Glutamatergic neuron (in vitro differentiated cells): Measurements from ENCODE around the gene LHFPL6. TPM values are rescaled to one million over a fixed set of nuclear protein-coding genes. Genes with fewer than 3 reads are reported as not detected.

Source experiments
- DNase-seq: peaks from one replicate; pipeline ENCODE4 v3.0.0; 2022
- H3K27ac Mint-ChIP-seq: one replicate; pipeline ENCODE4 v1.8.0; 2020; ENCODE audit warnings: mild to moderate bottlenecking, mixed read lengths, inconsistent platforms; ENCODE audit not compliant: unreplicated experiment
- H3K27me3 Mint-ChIP-seq: one replicate; pipeline ENCODE4 v1.8.0; 2020; ENCODE audit warnings: mild to moderate bottlenecking, moderate library complexity, mixed read lengths, inconsistent platforms; ENCODE audit not compliant: unreplicated experiment
- H3K36me3 Mint-ChIP-seq: one replicate; pipeline ENCODE4 v1.8.0; 2020; ENCODE audit warnings: mild to moderate bottlenecking, mixed read lengths, inconsistent platforms; ENCODE audit not compliant: unreplicated experiment
- H3K4me1 Mint-ChIP-seq: one replicate; pipeline ENCODE4 v1.8.0; 2020; ENCODE audit warnings: mild to moderate bottlenecking, low read depth, mixed read lengths, inconsistent platforms; ENCODE audit not compliant: unreplicated experiment
- H3K4me3 Mint-ChIP-seq: one replicate; pipeline ENCODE4 v1.8.0; 2020; ENCODE audit warnings: mild to moderate bottlenecking, mixed read lengths, inconsistent platforms; ENCODE audit not compliant: unreplicated experiment
- H3K9me3 Mint-ChIP-seq: one replicate; pipeline ENCODE4 v1.8.0; 2020; ENCODE audit warnings: mild to moderate bottlenecking, moderate library complexity, mixed read lengths, inconsistent platforms; ENCODE audit not compliant: unreplicated experiment
- total RNA-seq: library from RNA; stranded (reverse); fragmentation: NEBNext Ultra II Directional; extraction: Animal tissue kit (Norgen Biotek cat#: 25700); gene quantifications from one replicate; pipeline ENCODE4 v1.2.1, GENCODE V29; 2021; ENCODE audit not compliant: unreplicated experiment
- TF ChIP-seq, protein P1 (sequence below): fragments of 200-600 bp; sonication (generic); IDR thresholded peaks from one replicate; pipeline ENCODE4 v1.5.0; 2021; ENCODE audit not compliant: partially characterized antibody, unreplicated experiment

Gene LHFPL6
- total RNA-seq, 1 donor from 2014 or later: 1.7 TPM

DNA sequence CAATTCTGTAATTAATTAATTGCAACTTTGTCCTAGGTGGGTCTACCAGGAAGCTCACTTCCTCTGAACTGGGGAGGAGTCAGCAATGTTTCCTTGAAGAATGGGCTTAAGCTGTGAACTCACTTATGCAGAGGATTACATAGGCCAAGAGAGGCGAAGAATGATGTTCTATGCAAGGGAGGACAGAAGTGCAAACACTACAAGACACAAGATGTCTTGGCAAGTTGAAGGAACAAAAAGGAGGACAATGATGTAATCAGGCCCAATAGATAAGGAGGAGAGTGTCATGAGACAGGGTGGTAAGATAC, 275.9 kb downstream of the LHFPL6 start:
- TF ChIP-seq, protein P1, sequence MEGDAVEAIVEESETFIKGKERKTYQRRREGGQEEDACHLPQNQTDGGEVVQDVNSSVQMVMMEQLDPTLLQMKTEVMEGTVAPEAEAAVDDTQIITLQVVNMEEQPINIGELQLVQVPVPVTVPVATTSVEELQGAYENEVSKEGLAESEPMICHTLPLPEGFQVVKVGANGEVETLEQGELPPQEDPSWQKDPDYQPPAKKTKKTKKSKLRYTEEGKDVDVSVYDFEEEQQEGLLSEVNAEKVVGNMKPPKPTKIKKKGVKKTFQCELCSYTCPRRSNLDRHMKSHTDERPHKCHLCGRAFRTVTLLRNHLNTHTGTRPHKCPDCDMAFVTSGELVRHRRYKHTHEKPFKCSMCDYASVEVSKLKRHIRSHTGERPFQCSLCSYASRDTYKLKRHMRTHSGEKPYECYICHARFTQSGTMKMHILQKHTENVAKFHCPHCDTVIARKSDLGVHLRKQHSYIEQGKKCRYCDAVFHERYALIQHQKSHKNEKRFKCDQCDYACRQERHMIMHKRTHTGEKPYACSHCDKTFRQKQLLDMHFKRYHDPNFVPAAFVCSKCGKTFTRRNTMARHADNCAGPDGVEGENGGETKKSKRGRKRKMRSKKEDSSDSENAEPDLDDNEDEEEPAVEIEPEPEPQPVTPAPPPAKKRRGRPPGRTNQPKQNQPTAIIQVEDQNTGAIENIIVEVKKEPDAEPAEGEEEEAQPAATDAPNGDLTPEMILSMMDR: no peak
- Mint-ChIP-seq H3K4me3 (no peak overlapping the region), H3K9me3 (peaks cover 2% of the 10 kb centered on the region), H3K36me3 (no peaks in the 10 kb centered on the region), H3K4me1 (peaks cover 9% of the 10 kb centered on the region), H3K27me3 (peaks cover 4% of the 10 kb centered on the region), H3K27ac (no peak overlapping the region)
- no peak for DNase-seq

DNA sequence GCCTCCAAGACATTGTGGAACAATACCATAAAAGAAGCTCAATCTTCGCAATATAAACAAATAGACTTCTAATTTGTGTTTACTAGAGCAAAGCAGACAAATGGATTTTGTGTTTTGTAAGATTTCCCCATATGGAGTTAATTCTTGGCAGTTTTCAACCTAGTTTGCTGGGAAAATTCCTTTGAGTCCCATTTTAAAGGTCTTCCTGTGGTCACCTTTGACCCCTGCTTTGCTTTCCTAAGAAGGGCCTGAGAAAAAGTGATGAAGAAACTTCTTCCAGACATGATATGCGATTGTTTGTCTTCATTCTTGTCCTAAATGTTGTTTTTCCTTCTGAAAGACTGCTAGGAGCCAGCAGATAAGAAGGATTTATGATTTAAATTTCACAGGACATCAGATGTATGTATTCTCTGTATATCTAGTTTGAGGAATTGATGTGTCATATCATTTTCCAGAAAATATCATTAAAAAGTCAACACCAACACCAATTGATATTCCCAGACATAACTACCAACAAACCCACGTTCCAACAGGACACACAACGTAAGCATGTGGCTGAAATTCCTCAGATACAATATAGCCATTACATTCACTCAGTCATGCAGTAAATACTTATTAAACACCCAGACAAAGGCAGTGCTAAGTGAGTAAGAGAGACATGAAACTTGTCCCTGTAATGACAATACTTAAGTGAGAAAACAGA, 276.4 kb downstream of the LHFPL6 start:
- no peaks in the 10 kb centered on the region for H3K36me3 Mint-ChIP-seq
- H3K4me1 Mint-ChIP-seq: peaks cover 14% of the 10 kb centered on the region
- TF ChIP-seq, protein P1: no peak
- H3K4me3 Mint-ChIP-seq: no peak overlapping the region
- H3K27me3 Mint-ChIP-seq: peaks cover 4% of the 10 kb centered on the region
- no peak overlapping the region for H3K27ac Mint-ChIP-seq
- H3K9me3 Mint-ChIP-seq: peaks cover 2% of the 10 kb centered on the region
- DNase-seq: no peak

DNA sequence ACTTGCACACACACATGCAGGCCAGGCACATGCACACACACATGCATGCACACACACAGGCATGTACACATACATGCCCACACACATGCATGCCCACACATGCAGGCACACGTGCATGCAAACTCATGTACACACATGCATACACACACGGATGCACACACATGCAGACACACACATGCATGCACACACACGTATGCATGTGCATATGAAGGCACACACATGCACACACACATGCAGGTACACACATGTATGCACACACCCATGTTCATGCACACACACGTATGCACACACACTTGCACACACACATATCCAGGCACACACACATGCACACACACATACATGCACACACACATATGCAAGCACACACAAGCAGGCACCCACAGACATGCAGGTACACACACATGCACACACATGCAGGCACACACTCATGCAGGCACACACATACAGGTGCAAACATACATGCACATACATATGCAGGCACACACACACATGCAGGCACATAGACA, 278.1 kb downstream of the LHFPL6 start:
- H3K4me3 Mint-ChIP-seq: no peak overlapping the region
- no peak for DNase-seq
- H3K27me3 Mint-ChIP-seq: peaks cover 4% of the 10 kb centered on the region
- no peak overlapping the region for H3K27ac Mint-ChIP-seq
- H3K36me3 Mint-ChIP-seq: no peaks in the 10 kb centered on the region
- H3K4me1 Mint-ChIP-seq: peaks cover 26% of the 10 kb centered on the region
- H3K9me3 Mint-ChIP-seq: peaks cover 2% of the 10 kb centered on the region
- TF ChIP-seq, protein P1: no peak

DNA sequence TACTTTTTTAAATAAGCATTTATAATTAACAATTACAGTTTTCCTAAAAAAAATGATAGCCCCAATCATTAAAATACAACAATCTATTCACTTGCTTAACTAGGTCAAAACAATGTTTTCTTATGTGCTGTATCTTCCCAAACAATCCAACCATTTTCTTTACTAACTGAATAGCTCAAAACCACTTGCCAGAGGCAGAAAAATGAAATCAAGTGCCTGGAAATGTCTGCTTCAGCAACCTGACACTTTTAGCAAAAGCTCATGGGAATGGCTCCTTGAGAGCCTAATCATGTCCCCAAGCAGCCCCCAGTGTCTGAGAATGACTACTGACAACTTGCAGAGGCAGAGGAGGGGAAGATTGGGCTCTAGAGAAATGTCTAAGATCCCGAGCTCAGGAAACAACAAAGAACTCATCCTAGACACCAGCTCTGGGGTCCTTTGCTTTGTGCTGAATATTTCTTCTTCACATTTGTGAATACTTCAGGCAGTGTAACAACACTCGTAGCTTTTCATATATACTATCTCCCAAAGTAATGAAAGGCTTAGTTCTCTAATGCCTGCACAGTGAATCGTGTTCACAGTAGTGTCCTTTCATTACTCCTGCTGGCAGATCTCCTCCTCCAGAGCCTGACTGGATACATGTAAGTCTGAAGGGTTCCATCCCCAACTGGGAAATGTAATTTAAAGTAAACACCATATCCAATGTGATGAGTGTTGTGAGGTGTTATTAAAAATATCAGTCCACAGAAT, 280.0 kb downstream of the LHFPL6 start:
- H3K9me3 Mint-ChIP-seq: peaks cover 2% of the 10 kb centered on the region
- no peak overlapping the region for H3K4me3 Mint-ChIP-seq
- H3K27me3 Mint-ChIP-seq: peaks cover 2% of the 10 kb centered on the region
- no peaks in the 10 kb centered on the region for H3K36me3 Mint-ChIP-seq
- H3K4me1 Mint-ChIP-seq: peaks cover 29% of the 10 kb centered on the region
- DNase-seq: no peak
- TF ChIP-seq, protein P1: no peak
- H3K27ac Mint-ChIP-seq: no peak overlapping the region

DNA sequence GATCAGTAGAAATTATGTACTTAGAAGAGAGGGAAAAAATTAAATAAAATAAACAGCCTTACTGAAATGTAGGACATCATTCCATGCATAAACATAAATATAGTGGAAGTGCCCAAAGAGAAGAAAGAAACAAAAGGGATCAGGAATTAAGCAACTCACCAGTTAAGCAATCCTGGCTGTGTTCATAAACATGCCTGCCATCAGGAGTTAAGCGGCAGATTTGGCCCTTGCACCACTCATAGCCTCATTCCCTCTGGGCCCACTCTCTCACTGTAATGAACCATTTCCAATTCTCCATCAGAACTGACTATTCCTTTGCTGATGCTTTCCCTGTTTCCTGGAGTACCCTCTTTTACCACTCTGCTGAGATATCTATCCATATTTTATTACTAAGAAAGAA, 281.4 kb downstream of the LHFPL6 start:
- TF ChIP-seq, protein P1: no peak
- Mint-ChIP-seq H3K4me1 (peaks cover 29% of the 10 kb centered on the region), H3K9me3 (peaks cover 2% of the 10 kb centered on the region), H3K27me3 (peaks cover 2% of the 10 kb centered on the region), H3K36me3 (no peaks in the 10 kb centered on the region), H3K27ac (no peak overlapping the region), H3K4me3 (no peak overlapping the region)
- no peak for DNase-seq
